GM19099 (cell line): ENCODE data around the gene ACSF2.

Experiments used
- POLR2A ChIP-seq: IDR thresholded peaks from 3 replicates; pipeline ENCODE4 v1.6.1; 2011; ENCODE audit warnings: low read depth; ENCODE audit not compliant: insufficient read length; ENCODE audit errors: extremely low read depth

Gene ACSF2

GRCh38 chr17:50451943-50452629, 26.1 kb downstream of the ACSF2 start:
- TF ChIP-seq POLR2A, result no peak

- TF ChIP-seq POLR2A, result no peak
Observed at GRCh38 chr17:50452630-50453300, 26.7 kb downstream of the ACSF2 start.

- TF ChIP-seq POLR2A, result no peak
Observed at GRCh38 chr17:50453901-50454300, 27.9 kb downstream of the ACSF2 start.

- TF ChIP-seq POLR2A, result no peak
Observed at GRCh38 chr17:50457621-50458020, 31.6 kb downstream of the ACSF2 start.

- TF ChIP-seq POLR2A, result no peak
Observed at GRCh38 chr17:50458270-50458669, 32.3 kb downstream of the ACSF2 start.

GRCh38 chr17:50458701-50459676, 33.0 kb downstream of the ACSF2 start:
- no peak for TF ChIP-seq POLR2A

- no peak for TF ChIP-seq POLR2A
Observed at GRCh38 chr17:50459756-50460155, 33.7 kb downstream of the ACSF2 start.

- no peak for TF ChIP-seq POLR2A
Observed at GRCh38 chr17:50460831-50461526, 35.0 kb downstream of the ACSF2 start.

GRCh38 chr17:50461550-50462132, 35.6 kb downstream of the ACSF2 start:
- TF ChIP-seq POLR2A, result no peak

- no peak for TF ChIP-seq POLR2A
Observed at GRCh38 chr17:50462446-50462845, 36.4 kb downstream of the ACSF2 start.

- no peak for TF ChIP-seq POLR2A
Observed at GRCh38 chr17:50464121-50464520, 38.1 kb downstream of the ACSF2 start.

- TF ChIP-seq POLR2A, result no peak
Observed at GRCh38 chr17:50464736-50465135, 38.7 kb downstream of the ACSF2 start.

GRCh38 chr17:50465171-50465570, 39.2 kb downstream of the ACSF2 start:
- no peak for TF ChIP-seq POLR2A

GRCh38 chr17:50465635-50466034, 39.6 kb downstream of the ACSF2 start:
- TF ChIP-seq POLR2A, result no peak
